Stimulated activated naive CD8-positive, alpha-beta T cell treated with anti-CD3 and anti-CD28 coated beads, Interleukin-15, Interleukin-2, amounts not matched to agents 100 ng/mL and 50 ng/mL, for 24 hours (primary cell): Measurements from ENCODE around the gene HPCAL4.

Experiments
- H3K27ac Mint-ChIP-seq: one replicate; pipeline ENCODE4 v1.8.0; 2021; ENCODE audit warnings: mild to moderate bottlenecking, mixed read lengths
- H3K27me3 Mint-ChIP-seq: one replicate; pipeline ENCODE4 v1.8.0; 2021; ENCODE audit warnings: mixed read lengths
- H3K36me3 Mint-ChIP-seq: one replicate; pipeline ENCODE4 v1.8.0; 2021; ENCODE audit warnings: low read depth, mixed read lengths
- H3K4me1 Mint-ChIP-seq: one replicate; pipeline ENCODE4 v1.8.0; 2021; ENCODE audit warnings: low read depth, mixed read lengths
- H3K4me3 Mint-ChIP-seq: one replicate; pipeline ENCODE4 v1.8.0; 2021; ENCODE audit warnings: mild to moderate bottlenecking, mixed read lengths
- H3K9me3 Mint-ChIP-seq: one replicate; pipeline ENCODE4 v1.8.0; 2021; ENCODE audit warnings: mixed read lengths

The HPCAL4 gene

DNA sequence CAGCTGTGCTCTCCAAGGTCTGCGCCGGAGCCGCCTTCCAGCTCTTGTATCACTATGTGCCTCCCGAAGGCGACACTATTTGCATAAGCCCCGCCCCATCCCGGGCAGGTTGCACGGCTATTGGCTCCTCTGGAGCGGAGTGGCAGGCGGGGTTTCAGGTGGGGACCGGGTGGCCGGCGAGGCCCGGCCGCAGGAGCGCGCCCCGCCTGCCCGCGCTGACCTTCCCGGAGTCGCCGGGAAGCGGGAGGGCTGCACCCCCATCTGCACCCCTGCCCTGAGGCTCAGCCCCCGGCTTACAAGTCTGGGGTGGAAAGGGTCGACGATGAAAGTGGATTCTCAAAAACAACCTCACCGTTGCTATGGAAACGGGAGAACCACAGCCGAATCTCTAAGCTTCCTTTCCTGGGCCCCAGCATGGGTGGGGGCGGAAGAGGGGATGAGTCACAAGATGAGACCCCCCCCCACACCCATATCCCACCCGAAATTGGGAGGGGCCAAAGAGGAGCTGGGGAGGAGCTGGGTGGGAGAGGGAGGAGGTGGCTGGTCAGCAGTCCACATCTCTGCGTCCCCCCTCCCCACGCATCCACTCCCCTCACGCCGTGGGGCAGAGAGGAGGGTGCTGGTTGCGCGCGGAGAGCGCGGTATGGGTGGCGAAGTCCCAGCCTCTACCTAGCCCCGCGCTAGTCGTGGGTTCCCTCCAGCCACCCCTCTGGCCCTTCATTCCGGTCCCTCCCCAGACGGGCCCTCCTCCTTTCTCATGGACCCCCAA is at the start of gene HPCAL4:
Gene HPCAL4 (minus strand): TSS at position 51 of the 769 bp plus-strand sequence. CDS start 6,830 bp downstream, outside the sequence.
- Mint-ChIP-seq H3K9me3 (no peaks in the 10 kb centered on the region), H3K4me1 (peaks cover 35% of the 10 kb centered on the region), H3K36me3 (no peaks in the 10 kb centered on the region), H3K27ac (peak within 1 kb of the TSS; percentile 16), H3K4me3 (peak within 1 kb of the TSS; percentile 74), H3K27me3 (peaks cover 40% of the 10 kb centered on the region)

DNA sequence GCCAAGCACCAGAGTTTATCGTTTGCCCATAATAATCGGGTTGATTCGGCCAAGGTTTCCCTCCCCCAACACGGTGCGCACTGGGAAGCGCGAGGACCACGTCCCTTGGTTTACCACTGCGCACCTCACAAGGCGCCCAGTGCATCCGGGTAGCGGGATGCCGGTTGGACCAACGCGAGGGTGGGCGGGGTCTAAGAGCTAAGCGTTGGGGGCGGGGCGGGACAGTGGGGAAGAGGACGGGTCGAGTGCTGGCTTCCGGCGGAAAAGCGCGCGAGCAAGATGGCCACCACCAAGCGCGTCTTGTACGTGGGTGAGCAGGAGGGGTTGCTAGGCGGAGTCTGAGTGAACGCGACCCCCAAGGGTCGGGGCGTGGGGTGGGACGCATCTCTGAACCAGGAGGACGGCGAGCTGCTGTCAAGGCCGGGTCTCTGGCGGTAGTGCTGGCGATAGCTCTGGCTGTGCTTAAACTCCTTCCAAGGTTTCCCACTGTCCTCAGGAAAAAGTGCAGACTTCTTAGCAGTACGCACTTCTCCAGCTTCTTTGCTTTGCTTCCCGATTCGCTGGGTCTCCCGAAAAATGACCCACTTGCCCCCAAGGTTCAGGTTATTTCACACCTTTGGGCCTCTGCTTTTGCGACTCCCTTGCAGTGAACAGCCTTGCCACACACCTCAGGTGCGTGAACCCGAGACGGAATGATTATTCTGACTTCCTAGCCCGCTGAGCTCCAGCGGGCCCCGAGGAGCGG is 47.6 kb upstream of the HPCAL4 start, which contains the start of gene PPIE:
Gene PPIE (plus strand): TSS at position 261 of the 745 bp plus-strand sequence. CDS start 19 bp downstream, at position 280.
- H3K4me1 Mint-ChIP-seq: peaks cover 54% of the 10 kb centered on the region
- H3K27me3 Mint-ChIP-seq: peaks cover 15% of the 10 kb centered on the region
- peaks cover 40% of the 10 kb centered on the region for H3K36me3 Mint-ChIP-seq
- H3K27ac Mint-ChIP-seq: peak within 1 kb of the TSS; percentile 94
- peaks cover 6% of the 10 kb centered on the region for H3K9me3 Mint-ChIP-seq
- peak within 1 kb of the TSS; percentile 96 for H3K4me3 Mint-ChIP-seq

DNA sequence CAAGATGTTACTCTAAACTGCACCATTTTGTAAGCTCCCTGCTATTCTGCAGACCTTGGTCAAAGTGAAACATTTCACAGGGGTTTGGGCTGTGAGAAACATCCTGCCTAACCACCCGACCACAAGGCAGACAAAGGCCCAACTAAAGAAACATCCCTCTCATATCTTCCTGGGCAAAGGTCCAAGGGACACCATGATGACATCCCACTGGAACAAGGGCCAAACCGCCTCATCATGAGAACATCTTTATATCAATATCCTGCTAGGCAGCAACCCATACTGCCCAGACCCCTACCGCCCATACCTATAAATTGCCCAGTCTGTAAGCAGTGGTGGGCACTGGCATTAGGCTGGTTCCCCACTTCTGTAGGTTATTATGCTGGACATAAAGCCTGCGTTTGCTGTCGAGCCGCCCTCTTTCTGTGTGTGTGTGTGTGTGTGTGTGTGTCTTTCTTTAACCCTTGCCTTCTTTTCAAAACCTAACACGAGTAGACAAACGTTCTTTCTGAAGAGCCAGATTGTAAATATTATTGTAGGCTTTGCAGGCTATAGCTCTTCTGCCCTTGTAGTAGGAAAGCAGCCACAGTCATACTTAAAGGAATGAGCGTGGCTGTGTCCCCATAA is 46.4 kb upstream of the HPCAL4 start:
- Mint-ChIP-seq H3K27me3 (peaks cover 21% of the 10 kb centered on the region), H3K27ac (no peak overlapping the region), H3K4me1 (peaks cover 65% of the 10 kb centered on the region), H3K9me3 (peaks cover 6% of the 10 kb centered on the region), H3K4me3 (peak overlapping the region; percentile 38), H3K36me3 (peaks cover 29% of the 10 kb centered on the region)

DNA sequence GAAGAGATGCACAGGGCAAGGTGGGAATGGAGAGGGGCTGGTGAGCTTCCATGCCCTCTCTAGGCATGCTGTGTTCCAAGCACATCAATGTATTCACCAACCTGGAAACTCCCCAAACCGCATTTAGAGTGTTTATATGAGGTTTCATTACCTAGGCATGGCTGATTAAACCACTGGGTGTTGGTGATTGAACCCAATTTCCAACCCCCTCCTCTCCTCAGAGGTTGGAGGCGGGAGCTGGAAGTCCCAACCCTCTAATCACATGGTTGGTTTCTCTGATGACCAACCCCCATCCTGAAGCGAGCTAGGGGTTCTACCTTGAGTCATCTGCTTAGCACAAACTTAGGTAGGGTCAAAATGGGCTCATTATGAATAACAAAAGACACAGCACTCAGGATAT is 44.5 kb upstream of the HPCAL4 start:
- no peak overlapping the region for H3K4me3 Mint-ChIP-seq
- H3K4me1 Mint-ChIP-seq: peaks cover 60% of the 10 kb centered on the region

DNA sequence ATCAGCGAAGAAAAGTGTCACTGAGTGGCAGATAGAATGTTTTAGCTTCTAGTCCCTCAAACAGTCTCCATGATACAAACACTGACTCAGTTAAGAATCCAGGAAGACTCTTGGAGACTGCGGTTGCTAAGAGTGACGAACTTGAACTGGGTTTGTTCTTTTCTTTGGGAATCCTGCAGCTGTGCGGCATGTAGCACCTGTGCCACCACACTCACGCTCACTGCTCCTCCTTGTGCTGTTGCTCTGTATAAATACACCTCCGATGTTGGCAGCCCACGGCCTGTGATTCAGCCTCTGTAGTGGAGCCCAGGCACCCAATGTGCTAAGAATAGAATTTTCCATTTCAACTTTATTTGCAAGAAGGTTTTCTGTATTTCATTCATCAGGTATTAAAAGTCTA is 41.9 kb upstream of the HPCAL4 start:
- no peaks in the 10 kb centered on the region for H3K36me3 Mint-ChIP-seq
- H3K27ac Mint-ChIP-seq: peak overlapping the region; percentile 39
- H3K4me3 Mint-ChIP-seq: no peak overlapping the region
- H3K4me1 Mint-ChIP-seq: peaks cover 49% of the 10 kb centered on the region
- H3K27me3 Mint-ChIP-seq: peaks cover 57% of the 10 kb centered on the region
- H3K9me3 Mint-ChIP-seq: peaks cover 6% of the 10 kb centered on the region

More for the DNA sequence above, 44.5 kb upstream of the HPCAL4 start:
- H3K27me3 Mint-ChIP-seq: peaks cover 31% of the 10 kb centered on the region
- no peak overlapping the region for H3K27ac Mint-ChIP-seq
- peaks cover 12% of the 10 kb centered on the region for H3K36me3 Mint-ChIP-seq
- H3K9me3 Mint-ChIP-seq: peaks cover 6% of the 10 kb centered on the region

DNA sequence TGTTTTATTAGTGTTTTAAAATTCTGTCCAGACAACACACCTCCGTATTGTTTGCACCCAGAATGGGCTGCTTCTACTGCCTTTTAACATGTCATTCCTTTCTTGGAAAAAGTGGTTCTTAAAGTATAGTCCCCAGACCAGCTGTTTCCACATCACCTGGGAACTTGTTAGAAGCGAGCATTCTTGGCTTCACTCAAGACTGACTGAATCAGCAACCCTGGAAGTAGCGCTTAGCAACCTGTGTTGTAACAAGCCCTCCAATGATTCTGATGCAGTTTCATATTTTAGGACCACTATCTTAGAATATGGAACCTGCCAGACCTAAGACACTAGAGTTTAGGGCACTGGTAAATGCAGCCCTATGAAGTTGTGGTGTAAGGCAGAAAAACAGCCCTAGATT is 41.5 kb upstream of the HPCAL4 start:
- H3K27ac Mint-ChIP-seq: no peak overlapping the region
- peaks cover 61% of the 10 kb centered on the region for H3K27me3 Mint-ChIP-seq
- no peak overlapping the region for H3K4me3 Mint-ChIP-seq
- H3K36me3 Mint-ChIP-seq: no peaks in the 10 kb centered on the region
- peaks cover 51% of the 10 kb centered on the region for H3K4me1 Mint-ChIP-seq
- peaks cover 6% of the 10 kb centered on the region for H3K9me3 Mint-ChIP-seq

DNA sequence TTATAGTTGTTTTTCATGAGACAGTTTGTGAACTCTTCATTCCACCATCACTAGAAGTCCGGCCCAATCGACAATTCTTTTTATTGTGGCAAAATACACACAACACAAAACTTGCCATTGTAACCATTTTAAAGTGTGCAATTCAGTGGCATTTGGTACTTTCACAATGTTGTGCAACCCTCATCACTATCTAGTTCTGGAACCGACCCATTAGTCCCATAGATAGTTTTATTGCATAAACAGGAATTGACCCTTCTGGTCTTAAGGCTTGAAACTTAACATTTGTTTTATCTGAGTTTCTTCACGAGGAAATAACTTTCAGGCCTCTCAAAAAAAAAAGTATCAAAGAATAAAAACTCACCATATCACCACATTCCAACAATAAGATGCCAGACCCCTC is 38.6 kb upstream of the HPCAL4 start:
- peaks cover 35% of the 10 kb centered on the region for H3K4me1 Mint-ChIP-seq
- peaks cover 73% of the 10 kb centered on the region for H3K27me3 Mint-ChIP-seq
- no peak overlapping the region for H3K27ac Mint-ChIP-seq
- H3K9me3 Mint-ChIP-seq: no peaks in the 10 kb centered on the region
- H3K4me3 Mint-ChIP-seq: no peak overlapping the region
- no peaks in the 10 kb centered on the region for H3K36me3 Mint-ChIP-seq

DNA sequence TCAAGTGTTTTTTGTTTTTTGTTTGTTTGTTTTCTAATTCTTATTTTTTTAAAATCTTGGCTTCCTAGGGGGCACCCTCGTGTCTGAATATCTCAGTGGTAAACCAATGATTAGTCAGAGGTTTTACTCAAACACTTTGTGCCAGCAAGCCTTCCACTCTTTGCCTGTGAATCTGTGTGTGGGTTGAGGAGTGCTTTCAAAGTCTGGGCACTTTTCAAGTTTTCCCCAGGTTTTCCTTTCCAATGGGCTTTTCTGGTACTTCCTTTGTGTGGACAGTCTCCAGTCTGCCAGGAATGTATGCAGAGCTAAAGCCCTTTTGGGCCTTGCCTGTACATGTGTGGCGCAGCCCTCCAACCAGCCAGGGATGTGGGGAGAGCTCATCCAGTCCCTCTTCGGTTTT is 37.8 kb upstream of the HPCAL4 start:
- Mint-ChIP-seq H3K36me3 (no peaks in the 10 kb centered on the region), H3K4me3 (no peak overlapping the region), H3K27me3 (peaks cover 77% of the 10 kb centered on the region), H3K27ac (no peak overlapping the region), H3K4me1 (peaks cover 35% of the 10 kb centered on the region), H3K9me3 (no peaks in the 10 kb centered on the region)

DNA sequence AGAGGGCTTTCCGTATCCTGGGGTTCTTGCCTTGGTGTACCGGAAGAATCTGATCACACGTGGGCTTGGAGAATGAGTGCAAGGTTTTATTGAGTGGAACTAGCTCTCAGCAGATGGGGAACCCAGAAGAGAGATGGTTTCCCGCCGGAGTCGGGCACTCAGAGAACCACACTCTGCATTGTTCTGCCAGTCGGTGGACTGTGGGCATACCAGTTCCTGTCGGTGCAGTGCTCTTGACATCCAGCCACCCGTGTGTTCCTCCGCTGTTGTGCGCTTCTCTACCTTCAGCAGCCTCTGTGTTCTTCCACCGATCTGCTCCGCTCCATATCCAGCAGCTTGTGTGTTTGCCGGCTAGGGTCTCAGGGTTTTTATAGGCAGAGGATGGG is 36.7 kb upstream of the HPCAL4 start:
- Mint-ChIP-seq H3K4me3 (no peak overlapping the region), H3K27me3 (peaks cover 71% of the 10 kb centered on the region), H3K36me3 (no peaks in the 10 kb centered on the region), H3K9me3 (no peaks in the 10 kb centered on the region), H3K27ac (no peak overlapping the region), H3K4me1 (peaks cover 24% of the 10 kb centered on the region)

DNA sequence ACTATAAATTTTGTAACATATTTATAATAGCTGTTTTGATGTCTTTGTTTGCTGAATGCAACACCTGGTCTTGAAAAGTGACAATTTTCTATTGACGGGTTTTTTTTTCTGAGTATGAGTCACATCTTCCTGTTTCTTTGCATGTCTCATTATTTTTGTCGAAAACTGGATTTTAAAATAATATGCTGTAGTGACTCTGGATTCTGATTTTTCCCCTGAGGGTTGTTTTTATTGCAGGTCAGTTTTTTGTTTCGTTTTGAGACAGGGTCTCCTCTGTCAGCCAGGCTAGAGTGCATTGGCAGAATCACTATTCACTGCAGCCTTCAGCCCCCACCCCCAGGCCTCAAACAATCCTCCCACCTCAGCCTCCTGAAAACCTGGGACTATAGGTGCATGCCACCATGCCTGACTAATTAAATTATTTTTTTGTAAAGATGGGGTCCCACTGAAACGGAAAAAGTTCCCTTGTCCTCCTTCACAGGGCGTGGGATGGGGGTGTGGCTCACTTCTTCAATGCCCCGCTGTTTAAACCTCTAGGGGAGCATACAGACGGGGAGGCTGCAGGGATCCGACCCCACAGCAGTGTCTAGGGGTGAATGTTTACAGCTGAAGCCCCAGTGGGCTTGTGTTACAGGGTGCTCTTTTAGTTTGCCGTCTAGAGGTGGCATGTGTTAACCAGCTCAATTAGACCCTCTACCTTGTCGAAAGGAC is 36.1 kb upstream of the HPCAL4 start:
- H3K27me3 Mint-ChIP-seq: peaks cover 67% of the 10 kb centered on the region
- H3K4me3 Mint-ChIP-seq: no peak overlapping the region
- H3K4me1 Mint-ChIP-seq: peaks cover 21% of the 10 kb centered on the region
- peak overlapping the region; percentile 33 for H3K27ac Mint-ChIP-seq
- H3K36me3 Mint-ChIP-seq: no peaks in the 10 kb centered on the region
- no peaks in the 10 kb centered on the region for H3K9me3 Mint-ChIP-seq

DNA sequence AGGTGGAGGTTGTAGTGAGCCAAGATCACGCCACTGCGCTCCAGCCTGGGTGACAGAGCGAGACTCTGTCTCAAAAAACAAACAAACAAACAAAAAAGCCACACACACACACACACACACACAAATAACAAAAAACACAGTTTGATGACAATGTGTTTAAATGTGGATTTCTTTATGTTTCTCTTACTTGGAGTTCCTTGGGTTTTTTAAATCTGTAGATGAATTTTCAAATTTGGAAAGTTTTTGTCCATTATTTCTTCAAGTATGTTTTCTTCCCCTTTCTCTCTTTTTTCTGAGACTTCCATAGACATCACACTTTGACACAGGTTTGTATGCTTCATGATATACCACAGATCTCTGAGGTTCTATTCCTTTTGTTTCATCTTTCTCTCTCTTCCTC is 35.4 kb upstream of the HPCAL4 start:
- Mint-ChIP-seq H3K4me1 (peaks cover 21% of the 10 kb centered on the region), H3K9me3 (no peaks in the 10 kb centered on the region), H3K27ac (no peak overlapping the region), H3K27me3 (peaks cover 70% of the 10 kb centered on the region), H3K36me3 (no peaks in the 10 kb centered on the region), H3K4me3 (no peak overlapping the region)

DNA sequence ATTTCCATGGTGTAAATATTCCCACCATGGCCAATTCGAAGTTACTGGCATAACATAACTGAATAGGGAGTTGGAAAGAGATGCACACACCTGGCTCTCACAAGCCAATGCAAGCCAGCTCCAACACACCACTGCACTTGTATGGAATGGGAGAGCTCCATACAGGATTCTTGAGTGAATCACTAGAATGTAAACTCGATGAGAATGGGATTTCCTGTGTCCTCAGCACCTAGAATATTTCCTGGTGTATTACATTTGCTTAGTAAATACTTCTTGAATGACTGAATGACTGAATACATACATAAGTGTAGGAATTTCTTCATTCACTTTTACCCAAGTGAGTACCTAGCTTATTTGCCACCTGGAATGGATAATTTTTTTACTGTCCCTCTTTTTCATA is 31.3 kb upstream of the HPCAL4 start:
- Mint-ChIP-seq H3K9me3 (no peaks in the 10 kb centered on the region), H3K4me3 (no peak overlapping the region), H3K27me3 (peaks cover 50% of the 10 kb centered on the region), H3K27ac (no peak overlapping the region), H3K4me1 (peaks cover 4% of the 10 kb centered on the region), H3K36me3 (no peaks in the 10 kb centered on the region)

DNA sequence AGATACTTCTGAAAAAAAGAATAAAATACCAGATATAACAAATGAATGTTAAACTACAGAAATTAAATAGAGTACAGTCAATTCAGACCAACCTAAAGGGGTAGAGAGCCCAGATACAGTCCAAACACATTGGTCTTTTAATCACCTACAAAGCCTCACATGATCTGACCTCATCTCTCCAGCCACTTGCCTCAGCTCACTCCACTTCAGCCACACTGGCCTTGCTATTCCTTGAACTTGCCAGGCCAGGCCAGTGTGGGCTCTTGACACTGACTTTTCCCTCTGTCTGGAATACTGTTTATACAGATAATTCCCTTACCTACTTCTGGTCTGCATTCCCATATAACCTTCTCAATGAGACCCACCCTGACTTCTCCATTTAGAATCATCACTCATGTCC is 30.4 kb upstream of the HPCAL4 start:
- no peaks in the 10 kb centered on the region for H3K9me3 Mint-ChIP-seq
- H3K4me3 Mint-ChIP-seq: no peak overlapping the region
- H3K36me3 Mint-ChIP-seq: no peaks in the 10 kb centered on the region
- peaks cover 51% of the 10 kb centered on the region for H3K27me3 Mint-ChIP-seq
- no peak overlapping the region for H3K27ac Mint-ChIP-seq
- H3K4me1 Mint-ChIP-seq: no peaks in the 10 kb centered on the region

DNA sequence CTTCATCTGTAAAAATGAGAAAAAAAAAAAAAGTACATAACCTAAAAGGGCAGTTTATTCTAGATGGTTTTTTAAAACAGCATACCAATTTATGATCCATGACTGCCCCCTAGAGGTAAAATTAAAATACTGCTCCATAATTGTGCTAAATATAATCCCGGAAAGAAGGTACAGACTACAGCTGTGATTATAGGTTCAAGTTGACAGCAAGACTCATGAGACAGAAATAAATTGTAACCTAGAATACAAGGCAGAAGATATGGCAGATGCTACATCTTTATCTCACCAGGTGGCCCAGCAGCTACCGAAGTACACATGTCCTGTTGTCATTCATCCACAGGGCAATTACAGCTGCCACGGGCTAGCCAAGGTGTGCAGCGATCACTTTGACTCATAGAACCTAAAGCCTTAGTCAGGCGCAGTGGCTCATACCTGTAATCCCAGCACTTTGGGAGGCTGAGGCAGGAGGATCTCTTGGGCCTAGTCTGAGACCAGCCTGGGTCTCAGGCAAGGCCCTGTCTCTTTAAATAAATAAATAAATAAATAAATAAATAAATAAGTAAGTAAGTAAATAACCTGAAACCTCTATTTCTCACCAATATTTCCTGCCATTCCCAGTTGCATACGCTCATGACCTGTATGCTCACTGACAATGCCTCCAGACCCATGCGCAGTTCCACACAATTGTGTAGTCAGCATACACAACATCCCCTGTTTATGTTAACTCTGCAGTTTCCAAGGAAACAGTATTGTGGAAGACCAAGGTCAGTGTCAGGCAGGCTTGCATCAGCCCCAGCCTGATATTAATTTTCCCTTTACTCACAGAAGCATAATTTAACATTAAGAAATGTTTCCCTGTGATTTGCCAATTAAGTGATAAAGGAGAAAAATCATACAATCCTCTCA is 29.1 kb upstream of the HPCAL4 start:
- peaks cover 48% of the 10 kb centered on the region for H3K27me3 Mint-ChIP-seq
- no peaks in the 10 kb centered on the region for H3K9me3 Mint-ChIP-seq
- no peaks in the 10 kb centered on the region for H3K4me1 Mint-ChIP-seq
- no peak overlapping the region for H3K27ac Mint-ChIP-seq
- H3K4me3 Mint-ChIP-seq: no peak overlapping the region
- no peaks in the 10 kb centered on the region for H3K36me3 Mint-ChIP-seq
